NCI-H187 (cell line): ENCODE data around the gene PPP6R1.

ENCODE experiments used
- DNase-seq, 2 experiments: peaks; one replicate each; lab custom pipeline; 2025; lab: John Stamatoyannopoulos, UW

The PPP6R1 gene

DNA sequence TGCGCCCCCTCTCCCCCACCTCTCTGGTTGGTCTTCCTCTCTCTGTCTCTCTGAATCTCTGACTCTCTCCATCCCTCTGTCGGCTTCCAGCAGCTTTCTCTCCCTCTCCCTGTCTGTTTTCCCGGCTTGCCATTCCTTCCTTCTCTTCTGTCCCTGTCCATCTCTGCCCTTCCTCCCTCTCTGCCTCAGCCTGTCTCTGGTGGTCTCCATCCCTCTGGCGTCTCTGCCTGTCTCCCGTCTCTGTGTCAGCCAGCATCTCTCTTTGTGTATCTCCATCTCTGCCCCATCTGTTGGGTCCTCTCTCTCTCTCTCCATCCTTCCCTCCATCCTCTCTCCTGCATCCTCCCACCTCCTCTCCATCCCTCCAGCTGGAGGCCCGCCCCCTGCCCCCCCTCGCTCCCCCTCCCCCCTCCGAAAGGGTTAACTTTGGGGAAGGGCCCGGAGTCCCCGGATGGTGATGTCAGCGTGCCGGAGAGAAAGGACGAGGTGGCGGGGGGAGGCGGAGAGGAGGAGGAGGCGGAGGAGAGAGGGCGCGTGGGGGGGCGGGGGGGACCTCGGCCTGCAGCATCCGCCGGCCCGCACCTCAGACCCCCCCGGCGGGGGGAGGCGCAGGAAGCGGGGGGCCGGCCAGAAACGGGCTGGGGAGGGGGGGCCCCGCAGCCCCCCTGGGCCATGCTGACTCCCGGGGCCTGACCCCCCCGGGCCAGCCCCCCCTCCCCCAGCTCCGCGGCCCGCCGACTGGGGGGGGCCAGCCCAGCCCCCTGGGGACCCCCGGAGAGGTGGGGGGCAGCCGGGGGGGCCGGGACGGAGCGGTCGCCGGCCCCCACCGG lies 24.9 kb upstream of the PPP6R1 start, which contains the start of gene BRSK1:
BRSK1 (plus strand) TSS at position 450 of the 830 bp plus-strand sequence. CDS start 446 bp downstream, outside the sequence.
- DNase-seq: peak in 1 of 2 experiments; percentile 7

DNA sequence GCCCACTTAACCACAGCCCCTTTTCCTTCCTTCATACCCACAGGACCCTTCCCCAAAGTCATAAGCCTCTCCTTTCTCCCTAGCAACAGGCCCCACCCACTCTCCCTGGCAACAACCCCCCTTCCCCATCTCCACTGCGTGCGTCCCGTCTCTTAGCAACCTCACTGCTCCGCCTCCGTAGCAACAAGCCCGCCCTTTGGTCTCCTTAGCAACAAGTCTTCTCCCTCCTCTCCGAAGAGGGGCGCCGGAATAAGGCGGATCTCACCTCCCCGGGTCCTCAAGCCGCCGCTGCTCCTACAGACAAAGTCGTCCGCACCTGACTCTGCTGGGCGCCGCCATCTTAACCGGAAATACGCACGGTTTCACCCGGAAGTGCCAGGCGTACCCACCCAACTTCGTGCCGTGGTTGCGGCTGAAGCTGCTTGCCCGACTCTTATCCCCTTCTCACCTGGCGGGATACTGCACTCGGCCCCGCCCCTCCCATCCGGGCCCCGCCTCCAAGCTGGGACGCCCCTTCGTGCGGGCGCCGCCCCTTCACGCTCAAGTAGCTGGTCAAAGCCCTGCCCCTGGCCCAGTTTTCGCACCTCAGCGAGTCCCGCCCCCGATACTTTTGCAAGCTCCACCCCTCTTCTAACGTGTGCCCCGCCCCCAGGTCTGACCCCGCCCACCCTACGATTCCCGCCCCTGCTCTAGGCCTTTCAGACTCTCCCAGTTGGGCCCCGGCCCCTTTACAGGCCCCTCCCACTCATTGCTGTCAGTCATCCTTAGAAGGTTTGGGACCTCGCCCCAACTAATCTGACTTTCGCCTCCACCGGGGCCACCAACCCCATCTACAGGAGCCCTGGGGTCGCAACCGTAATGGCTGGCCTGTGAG lies 21.2 kb upstream of the PPP6R1 start, which contains the start of gene HSPBP1:
HSPBP1 (minus strand) TSS at position 341 of the 874 bp plus-strand sequence. CDS start 502 bp downstream, outside the sequence.
- peak; percentile 92 to 97 for DNase-seq

DNA sequence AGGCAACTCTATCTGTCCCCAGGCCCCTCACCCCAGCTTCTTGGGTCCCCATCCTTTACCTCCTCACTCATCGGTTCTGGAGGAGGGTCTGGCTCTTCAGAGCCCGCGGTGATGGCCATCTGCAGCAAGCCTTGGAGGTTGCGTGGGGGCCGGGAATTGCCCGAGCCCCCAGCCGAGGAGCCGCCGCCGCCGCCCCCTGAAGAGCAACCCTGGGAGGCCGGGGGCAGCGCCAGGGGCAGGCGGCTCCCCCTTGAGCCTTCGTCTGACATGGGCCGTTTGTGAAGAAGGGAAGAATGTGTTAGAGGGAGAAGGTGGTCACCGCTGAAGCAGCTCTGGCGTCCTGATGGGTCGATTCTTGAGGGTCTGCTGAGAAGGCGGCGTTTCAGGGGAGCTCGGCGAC lies 20.5 kb upstream of the PPP6R1 start:
- DNase-seq: no peak

DNA sequence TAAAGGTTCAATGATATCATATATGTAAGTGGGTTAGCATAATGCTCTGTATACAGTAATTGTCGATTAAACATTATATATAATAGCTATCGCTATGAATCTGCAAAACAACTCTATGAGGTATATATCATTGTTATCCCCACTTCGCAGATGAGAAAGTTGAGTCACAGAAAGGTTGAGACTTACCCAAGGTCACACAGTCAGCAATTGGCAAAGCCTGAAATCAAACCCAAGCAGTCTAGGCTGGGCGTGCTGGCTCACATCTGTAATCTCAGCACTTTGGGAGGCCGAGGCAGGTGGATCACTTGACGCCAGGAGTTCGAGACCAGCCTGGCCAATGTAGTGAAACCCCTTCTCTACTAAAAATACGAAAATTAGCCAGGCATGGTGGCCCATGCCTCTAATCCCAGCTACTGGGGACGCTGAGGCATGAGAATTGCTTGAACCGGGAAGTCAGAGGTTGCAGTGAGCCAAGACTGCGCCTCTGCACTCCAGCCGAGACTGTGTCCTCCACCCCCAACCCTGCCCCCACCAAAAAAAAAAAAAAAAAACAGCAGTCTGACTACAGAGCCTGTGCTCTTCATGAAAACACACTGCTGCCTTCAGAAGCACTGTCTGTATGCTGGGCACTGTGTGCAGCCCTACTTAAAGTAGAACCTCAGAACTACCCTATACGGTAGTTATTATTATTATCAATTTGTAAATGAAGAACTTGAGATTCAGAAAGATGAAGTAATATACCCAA lies 19.7 kb upstream of the PPP6R1 start:
- DNase-seq: no peak

DNA sequence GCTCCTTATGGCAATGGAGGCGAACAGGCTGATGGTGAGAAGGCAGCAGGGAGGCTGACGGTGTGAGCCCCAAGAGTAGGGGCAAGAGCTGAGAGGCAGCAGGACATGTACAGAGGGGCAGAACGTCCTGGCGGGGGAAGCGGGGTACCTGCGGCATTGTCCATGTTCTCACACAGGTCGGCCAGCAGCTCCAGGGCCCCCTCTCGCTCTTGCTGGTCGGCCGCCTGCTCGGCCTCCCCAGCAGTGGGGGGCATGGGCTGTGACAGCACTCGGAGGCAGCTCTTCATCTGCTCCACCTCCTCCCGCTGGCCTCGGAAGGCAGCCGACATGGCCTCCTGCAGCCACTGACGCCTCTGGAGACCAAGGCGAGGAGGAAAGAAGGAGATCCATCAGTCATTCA lies 18.7 kb upstream of the PPP6R1 start:
- no peak for DNase-seq

DNA sequence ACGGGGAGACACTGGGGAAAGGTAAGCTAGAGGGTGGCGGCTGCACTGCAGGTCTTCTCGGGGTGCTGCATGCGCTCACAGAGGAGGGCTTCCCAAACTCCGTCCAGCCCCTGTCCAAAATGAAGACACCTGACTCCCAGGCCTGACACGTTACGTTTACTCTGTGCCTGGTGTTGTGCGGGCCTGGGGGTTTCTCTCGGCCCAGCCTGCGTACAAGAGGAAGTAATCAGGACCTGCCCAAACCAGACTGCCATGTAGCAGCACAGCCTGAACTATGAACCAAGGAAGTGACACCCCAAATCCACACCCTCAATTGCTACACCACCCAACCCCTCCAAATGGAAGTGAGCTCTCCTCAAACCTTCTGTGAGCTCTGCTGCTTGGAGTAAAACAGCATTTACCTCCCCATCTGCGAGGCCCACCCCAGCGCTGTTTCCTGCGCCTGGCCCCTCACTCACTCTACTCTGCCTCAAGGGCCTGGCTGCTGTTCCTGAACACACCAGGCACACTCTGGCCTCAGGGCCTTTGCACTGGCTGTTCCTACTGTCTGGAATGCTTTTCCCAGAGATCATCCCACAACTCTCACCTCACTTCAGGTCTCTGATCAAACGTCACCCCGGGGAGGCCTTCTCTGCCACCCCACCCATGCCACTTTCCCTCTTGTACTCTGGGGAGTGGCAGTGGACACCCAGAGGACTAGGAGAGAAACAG lies 18.1 kb upstream of the PPP6R1 start:
- DNase-seq: no peak

DNA sequence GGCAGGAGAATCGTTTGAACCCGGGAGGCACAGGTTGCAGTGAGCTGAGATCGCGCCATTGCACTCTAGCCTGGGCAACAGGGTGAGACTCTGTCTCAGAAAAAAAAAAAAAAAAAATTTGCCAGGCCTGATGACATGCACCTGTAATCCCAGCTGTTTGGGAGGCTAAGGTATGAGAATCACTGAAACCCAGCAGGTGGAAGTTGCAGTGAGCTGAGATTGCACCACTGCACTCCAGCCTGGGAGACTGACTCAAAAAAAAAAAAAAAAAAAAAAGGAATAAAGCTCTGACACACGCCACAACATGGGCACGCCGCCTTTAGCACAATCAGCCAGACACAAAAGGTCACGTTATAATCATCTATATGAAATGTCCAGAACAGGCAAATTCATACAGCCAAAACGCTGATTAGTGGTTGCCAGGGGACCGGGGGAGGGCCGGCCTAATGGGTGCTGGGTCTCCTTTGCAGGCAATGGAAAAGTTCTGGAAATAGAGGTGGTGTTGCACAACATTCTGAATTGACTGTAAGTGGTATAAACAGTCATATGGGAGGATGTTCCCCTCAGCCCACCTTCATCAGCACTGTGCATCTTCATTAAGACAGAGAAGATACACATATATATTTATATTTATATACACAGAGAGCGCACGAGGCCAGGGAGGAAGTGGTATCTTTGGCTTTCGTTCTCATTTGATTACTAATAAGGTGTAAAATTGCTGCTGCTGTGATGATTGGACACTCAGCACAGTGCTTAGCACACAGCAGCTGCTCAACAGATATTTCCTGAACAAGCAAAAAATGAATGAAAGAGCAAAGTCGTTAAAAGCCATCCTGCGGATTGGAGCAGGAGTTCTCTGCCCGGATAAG lies 17.3 kb upstream of the PPP6R1 start:
- no peak for DNase-seq

DNA sequence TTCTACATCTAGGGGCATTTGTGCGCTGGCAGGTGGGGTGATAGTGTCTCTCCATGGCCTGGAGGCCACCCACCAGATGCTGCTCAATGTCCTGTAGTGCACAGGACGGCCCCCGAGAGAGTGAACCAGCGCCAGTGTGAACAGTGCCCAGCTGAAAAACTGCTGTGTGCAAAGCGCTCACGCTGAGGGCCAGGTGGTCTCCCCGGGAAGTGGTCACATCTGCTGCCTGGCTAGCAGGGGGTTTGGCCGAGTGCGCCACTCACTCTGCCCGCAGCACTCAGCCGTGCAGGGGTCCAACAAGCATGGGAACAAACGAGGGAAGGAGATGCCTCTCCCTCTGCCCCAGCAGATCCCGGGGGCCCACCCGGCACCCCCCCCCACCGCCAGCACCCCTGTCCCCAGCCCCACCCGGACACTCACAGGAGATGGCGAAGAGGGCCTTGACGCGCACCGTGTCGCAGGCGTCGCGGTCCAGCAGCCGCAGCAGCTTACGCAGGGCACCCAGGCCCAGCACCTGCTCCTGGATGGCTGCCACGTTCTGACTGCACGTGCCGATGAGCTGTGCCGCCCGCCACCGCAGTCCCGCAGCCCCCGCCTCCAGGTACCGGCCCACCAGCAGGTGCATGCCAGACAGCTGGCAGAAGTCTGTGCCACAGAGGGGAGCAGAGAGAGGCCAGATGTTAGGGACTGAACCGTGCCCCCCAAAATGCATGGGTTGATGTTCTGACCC lies 15.3 kb upstream of the PPP6R1 start:
- DNase-seq: no peak

DNA sequence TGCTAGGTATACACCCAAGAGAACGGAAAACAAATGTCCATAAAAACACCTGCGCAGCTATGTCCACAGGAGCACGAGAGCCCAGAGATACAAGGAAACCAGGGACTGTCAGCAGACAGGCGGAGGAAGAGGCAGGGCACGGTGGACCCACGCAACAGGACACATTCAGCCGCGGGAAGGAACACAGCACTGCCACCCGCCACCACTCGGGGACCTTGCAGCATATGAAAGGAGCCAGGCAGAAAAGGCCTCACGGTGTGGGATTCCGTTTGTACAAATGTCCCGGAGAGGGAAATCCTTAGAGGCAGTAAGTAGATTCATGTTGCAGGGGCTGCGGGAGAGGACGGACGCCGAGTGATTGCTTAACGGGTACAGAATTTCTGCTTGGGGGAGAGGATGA lies 13.3 kb upstream of the PPP6R1 start:
- no peak for DNase-seq

DNA sequence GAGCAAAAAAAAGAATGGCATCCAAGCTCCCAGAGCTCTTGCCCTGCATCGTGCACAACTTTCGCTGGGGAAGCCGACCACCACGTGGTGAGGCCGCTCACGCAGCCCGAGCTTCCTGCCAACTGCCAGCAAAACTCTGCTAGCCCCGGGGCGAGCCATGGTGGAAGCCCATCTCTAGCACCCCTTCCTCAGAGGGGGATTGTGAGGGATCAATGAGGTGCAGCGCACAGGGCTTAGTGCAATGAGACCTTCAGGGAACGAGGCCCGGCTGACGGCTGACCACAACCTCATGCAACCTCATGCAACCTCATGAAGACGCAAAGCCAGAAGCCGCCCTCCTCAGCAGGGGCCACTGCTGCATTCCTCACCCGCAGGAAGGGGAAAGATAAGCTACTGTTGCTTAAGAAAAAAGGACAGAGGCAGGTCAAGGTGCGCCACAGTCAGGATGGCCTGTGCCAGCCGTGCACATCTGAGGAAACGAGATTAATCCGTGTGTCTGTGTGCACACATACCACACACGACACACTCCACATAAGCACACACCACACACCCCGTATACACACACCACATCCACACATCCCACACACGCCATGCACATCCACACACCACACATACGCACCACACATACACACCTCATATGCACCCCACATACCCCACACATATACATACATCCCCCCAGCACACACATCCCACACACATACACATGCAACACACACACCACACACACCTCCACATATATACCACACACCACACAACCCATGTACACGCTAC lies 11.5 kb upstream of the PPP6R1 start:
- DNase-seq: no peak

DNA sequence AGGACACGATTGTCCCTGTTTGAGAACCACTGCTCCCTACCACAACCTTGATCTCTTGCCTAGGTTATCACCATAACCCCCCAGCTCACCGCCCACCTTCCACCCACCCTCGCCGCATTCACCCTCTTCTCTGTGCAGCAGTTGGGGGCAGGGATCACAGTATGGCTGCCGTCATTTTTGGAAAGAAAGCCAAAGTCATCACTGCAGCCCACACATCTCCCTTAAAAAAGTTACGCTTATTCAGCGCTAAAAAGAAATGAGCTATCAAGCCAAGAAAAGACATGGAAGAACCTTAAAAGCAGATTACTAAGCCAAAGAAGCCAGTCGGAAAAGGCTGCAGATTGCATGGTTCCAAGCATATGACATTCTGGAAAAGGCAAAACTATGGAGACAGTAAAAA lies 10.5 kb upstream of the PPP6R1 start:
- no peak for DNase-seq

DNA sequence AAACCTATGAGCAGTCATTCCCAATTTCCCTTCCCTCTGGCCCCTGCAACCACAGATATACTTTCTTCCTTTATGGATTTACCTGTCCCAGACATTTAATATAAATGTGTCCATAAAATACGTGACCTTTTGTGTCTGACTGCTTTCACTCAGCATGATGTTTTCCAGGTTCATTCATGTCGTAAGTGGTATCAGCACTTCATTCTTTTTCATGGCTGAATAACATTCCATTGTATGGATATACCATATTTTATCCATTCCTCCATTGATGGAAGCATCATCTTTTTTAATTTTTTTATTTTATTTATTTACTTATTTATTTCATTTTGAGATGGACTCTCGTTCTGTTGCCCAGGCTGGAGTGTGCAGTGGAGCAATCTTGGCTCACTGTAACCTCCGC lies 8.0 kb upstream of the PPP6R1 start:
- no peak for DNase-seq

DNA sequence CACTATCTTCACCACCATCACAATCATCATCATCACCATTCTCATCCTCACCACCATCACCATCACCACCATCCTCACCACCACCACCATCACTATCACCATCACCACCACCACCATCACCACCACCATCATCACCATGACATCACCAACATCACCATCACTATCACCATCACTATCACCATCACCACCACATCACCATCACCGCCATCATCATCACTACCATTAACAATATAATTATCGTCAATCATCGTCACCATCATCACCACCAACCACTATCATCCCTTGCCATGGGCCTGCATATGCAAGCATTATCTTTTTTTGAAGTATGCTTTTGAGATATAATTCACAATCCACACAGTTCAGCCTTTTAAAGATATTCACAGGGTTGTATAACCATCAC lies 7.6 kb upstream of the PPP6R1 start:
- DNase-seq: no peak

DNA sequence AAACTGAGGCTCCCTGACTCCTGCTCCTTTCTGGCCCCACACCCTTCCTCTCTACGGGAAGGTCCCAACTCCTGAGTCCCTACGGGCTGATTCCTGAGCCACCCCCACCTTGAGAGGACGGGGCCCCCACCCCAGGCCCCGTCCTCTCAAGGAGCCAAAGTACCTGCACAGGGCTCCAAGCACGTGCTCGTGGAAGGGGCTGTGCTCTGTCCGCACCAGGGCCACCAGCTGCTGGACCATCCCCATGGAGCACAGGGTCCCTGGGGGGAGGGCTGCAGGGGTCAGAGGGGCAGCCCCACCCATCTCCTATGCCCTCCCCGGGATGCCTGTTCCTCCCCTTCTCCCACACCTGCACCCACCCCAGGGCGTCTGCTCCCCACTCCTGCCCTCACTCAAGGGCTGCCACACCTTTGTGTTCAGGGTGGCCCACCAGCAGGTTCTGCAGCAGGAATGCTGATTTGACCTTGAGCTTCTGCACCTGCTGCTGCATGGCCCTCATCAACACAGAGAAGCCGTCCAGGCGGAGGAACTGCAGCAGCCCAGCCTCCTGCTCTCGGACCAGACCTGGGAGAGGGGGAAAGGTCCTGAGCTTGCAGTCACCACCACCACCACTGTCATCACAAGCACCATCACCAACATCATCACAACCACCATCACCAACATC lies 7.0 kb upstream of the PPP6R1 start:
- no peak for DNase-seq

DNA sequence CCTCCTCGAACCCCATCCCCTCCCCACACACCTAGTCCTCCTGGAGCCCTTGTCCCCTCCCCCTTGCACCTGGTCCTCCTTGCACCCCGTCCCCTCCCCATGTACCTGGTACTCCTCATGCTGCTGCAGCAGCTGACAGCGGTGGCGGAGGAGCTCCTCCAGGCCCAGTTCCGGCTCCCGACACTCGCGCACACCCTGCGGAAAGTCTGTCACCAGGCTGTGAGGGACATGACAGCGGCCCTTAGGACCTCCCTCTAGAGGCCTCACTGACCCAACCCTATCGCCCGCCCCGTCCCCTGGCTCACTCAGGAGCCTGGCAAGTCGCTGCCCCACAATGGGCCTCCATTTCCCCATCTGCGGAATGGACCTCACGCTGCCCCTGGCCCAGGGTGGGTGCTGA lies 6.4 kb upstream of the PPP6R1 start:
- no peak for DNase-seq

DNA sequence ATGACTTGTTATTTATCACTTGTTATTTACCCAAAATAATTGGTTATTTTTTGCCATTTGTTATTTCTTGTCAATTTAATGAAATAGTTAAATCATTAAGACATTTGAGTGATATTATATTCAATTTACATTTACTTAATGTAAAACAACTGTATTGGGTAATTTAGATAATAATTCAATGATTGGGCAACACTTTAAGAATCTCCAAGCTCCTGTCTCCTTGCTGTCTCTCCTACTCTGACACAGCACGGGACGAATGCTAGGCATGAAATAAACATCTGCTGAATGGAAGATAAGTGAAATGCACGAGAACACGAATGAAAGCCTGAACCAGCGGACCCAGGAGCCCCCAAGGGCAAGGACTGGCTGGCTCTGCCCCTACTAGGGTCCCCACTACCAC lies 5.7 kb upstream of the PPP6R1 start:
- no peak for DNase-seq

DNA sequence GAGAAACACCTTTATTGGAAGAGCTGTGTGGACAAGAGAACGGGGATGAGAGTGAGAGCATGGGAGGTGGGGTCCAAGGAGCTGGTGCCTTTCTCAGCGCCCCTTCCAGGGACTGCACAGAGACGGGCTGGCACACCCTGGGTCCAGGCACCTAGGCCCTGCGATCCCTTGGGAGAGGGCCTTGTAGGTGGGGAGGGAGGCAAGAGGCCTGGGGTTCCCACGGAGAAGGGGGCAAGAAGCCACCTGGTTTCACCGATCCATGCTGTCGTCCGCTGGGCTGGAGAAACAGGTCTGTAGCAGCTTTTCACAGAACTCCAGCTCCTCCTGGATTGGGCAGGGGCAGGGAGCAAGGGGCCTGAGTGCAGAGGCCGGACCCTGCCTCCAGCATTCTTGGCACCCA lies 3.5 kb upstream of the PPP6R1 start:
- no peak for DNase-seq

DNA sequence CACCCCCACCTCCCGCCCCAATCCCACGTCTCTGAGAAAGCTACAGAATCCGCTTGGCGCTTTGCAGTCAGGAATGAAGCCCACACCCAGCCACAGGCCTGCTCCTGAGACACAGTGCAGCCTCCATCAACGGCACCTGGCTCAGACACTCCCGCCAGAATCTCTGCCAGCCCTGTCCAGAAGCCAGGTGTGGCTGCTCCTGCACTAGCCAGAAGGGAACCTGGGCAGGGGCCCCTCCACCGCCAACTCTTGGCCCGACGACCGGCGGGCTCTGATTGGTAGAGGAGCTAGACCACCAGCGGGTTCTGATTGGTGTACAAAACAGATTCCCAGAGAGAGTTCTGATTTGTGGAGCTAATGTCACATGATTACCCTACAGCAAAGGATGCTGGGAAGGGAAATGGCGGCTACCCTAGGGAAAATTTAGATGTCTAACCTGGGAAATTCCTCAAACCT lies 2.9 kb upstream of the PPP6R1 start:
- no peak for DNase-seq
